Measurements from ENCODE around the gene DNAH9. TPM values are rescaled to one million over a fixed set of nuclear protein-coding genes. Genes with fewer than 3 reads are reported as not detected.
A peak's percentile ranks its signal among the peaks of the same experiment; 100 is the strongest.

DNAH9 gene
- total and polyA plus RNA-seq, 11 donors = 0.07 to 2.3 (median 0.49) TPM; not detected in 7

DNA sequence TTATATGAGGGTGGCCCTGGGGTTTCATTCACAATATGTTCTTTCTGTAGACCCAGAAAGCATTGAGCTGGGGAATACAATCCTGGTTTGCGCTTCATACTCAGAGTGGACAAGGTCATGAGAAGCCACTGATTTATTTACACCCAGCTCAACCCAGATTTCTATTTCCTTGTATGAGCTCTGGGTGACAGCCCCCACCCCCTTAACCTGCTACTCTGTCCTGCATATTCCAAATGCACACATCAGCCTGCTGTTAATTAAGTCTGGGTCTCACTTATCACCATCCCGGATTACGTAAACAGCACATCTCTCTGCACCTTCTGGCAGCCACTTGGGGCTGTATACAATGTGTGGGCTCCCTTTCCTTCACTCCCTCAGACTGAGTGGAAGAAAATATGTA is 102.4 kb downstream of the DNAH9 start:
- TF ChIP-seq POLR2A (IDR thresholded peaks at IDR 0.05) = no peak
- no peak for TF ChIP-seq CTCF (IDR thresholded peaks at IDR 0.05)
- no peak for DNase-seq
- peaks cover 0 to 8% (median 0%) of the 10 kb centered on the region in 12 donors for H3K9me3 ChIP-seq
- intact Hi-C loops (cut with DNase I) = no loop called here
- no peak overlapping the region for H3K27ac ChIP-seq
- peaks cover 0 to 5% (median 0%) of the 10 kb centered on the region in 12 donors for H3K4me1 ChIP-seq
- H3K27me3 ChIP-seq = no peaks in the 10 kb centered on the region
- no peaks in the 10 kb centered on the region for H3K36me3 ChIP-seq
- 77 to 87% (median 80%) methylated on average over 3 of the region's 3 CpGs for WGBS, 4 donors
- ATAC-seq = no peak
- H3K4me3 ChIP-seq = no peak overlapping the region

- TF ChIP-seq CTCF (IDR thresholded peaks at IDR 0.05) (no peak), POLR2A (IDR thresholded peaks at IDR 0.05) (no peak)
- peaks cover 0 to 8% (median 0%) of the 10 kb centered on the region in 12 donors for H3K9me3 ChIP-seq
- ATAC-seq (no peak), DNase-seq (no peak)
- no peak overlapping the region for H3K4me3 ChIP-seq
- peaks cover 0 to 5% (median 0%) of the 10 kb centered on the region in 12 donors for H3K4me1 ChIP-seq
- no peaks in the 10 kb centered on the region for H3K36me3 ChIP-seq
- no peak overlapping the region for H3K27ac ChIP-seq
- H3K27me3 ChIP-seq = no peaks in the 10 kb centered on the region
- intact Hi-C loops (cut with DNase I) = no loop called here
- 73 to 86% (median 81%) methylated on average over 8 of the region's 8 CpGs for whole genome bisulfite sequencing, 4 donors
Measured at GRCh38 chr17:11701911-11702310, 103.6 kb downstream of the DNAH9 start.

DNA sequence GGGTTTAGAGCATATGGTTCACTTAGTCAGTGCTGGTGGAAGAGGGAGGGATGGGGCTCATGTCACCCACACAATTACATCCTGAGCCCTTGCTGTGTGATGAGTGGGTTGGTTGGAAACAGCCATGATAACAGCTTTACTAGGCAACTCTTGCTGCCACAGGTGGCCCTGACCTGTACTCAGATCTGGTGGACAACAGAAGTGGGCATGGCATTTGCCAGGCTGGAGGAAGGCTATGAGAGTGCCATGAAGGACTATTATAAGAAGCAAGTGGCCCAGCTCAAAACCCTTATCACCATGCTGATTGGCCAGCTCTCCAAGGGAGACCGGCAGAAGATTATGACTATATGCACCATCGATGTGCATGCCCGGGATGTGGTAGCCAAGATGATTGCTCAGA is 105.8 kb downstream of the DNAH9 start:
- Histone ChIP-seq H3K27ac (no peak overlapping the region), H3K27me3 (no peaks in the 10 kb centered on the region), H3K9me3 (no peaks in the 10 kb centered on the region), H3K36me3 (no peaks in the 10 kb centered on the region), H3K4me3 (no peak overlapping the region), H3K4me1 (peaks cover 0 to 5% (median 0%) of the 10 kb centered on the region in 12 donors)
- ATAC-seq (no peak), DNase-seq (no peak)
- TF ChIP-seq CTCF (IDR thresholded peaks at IDR 0.05) = no peak
- no peak for TF ChIP-seq POLR2A (IDR thresholded peaks at IDR 0.05)
- 76 to 94% (median 94%) methylated on average over 3 of the region's 3 CpGs for WGBS, 4 donors
- intact Hi-C loops (cut with DNase I) = no loop called here

DNA sequence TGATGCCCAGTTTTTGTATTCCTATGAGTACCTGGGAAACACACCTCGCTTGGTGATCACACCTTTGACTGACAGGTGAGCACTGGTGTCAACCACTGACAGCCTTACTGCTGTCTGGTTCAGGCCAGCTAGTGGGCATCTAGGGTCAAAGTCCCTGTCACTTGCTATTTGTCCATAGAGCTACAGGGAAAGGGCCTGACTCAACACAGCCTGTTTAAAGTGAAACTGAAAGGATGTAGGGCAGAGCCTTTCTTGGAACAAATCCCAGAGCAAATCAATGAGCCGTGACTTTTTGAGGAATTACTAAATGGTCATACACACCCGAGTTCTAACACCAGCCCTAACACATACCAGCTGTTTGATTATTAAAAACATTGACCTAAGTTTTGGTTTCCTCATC is 106.8 kb downstream of the DNAH9 start:
- H3K9me3 ChIP-seq = no peaks in the 10 kb centered on the region
- WGBS, 4 donors = 32 to 55% (median 51%) methylated on average over 2 to 3 of the region's 3 CpGs
- H3K4me1 ChIP-seq = peaks cover 0 to 5% (median 0%) of the 10 kb centered on the region in 12 donors
- intact Hi-C loops (cut with DNase I) = no loop called here
- ATAC-seq = peak in 2 of 4 donors; percentile 24 to 57
- no peak for DNase-seq
- H3K27me3 ChIP-seq = no peaks in the 10 kb centered on the region
- no peaks in the 10 kb centered on the region for H3K36me3 ChIP-seq
- TF ChIP-seq CTCF (IDR thresholded peaks at IDR 0.05) (no peak), POLR2A (IDR thresholded peaks at IDR 0.05) (no peak)
- H3K27ac ChIP-seq = no peak overlapping the region
- H3K4me3 ChIP-seq = peak overlapping the region in 3 of 12 donors; percentile 12 to 20 (median 16)
